Measurements from ENCODE around the gene GNB1L. TPM values are rescaled to one million over a fixed set of nuclear protein-coding genes. Genes with fewer than 3 reads are reported as not detected.

The GNB1L gene
- total RNA-seq, 1 donor from 2014 or later, result 13.8 TPM

DNA sequence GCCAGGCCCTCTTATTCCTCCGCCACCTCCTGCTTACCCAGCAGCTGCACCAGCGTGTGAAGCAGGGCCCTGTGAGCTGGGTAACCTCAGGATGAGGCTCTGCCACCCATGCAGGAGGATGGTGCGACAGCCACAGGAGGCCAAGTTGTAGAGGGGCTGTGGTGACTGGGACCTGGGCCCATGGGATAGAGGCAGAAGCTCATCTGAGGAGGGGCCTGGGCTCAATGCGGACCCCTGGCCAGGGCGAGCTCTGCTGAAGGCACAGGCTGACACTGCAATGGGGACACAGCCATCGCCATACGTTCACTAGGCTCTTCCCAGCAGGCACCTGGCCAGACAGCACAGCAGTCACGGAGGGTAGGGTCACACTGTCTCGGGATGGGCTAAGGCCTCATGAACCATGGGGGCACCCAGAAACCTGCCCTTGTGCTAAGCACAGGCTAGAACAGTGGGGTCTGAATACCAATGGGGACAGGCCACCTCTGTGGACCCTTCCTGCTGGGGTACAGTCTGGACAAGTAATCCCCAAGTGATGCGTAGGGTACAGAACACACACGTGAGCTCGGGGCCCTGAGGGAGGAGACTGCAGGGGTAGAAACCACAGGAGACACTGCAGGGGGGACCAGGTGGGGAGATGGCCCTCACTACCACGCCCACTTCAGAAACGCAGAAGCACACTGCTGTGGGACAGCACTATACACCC is 35.3 kb downstream of the GNB1L start:
- peaks cover 10% of the 10 kb centered on the region for H3K4me1 Mint-ChIP-seq
- H3K9me3 Mint-ChIP-seq, result no peaks in the 10 kb centered on the region
- no peaks in the 10 kb centered on the region for H3K36me3 Mint-ChIP-seq (ENCODE audit: low read depth)
- DNase-seq (ENCODE audit: low read depth, low spot score), result no peak
- H3K4me3 Mint-ChIP-seq, result no peak overlapping the region
- TF ChIP-seq CTCF (conservative IDR thresholded peaks at IDR 0.05), result no peak
- no peak overlapping the region for H3K27ac Mint-ChIP-seq (ENCODE audit: unreplicated experiment)
- no peaks in the 10 kb centered on the region for H3K27me3 Mint-ChIP-seq (ENCODE audit: low read depth)

DNA sequence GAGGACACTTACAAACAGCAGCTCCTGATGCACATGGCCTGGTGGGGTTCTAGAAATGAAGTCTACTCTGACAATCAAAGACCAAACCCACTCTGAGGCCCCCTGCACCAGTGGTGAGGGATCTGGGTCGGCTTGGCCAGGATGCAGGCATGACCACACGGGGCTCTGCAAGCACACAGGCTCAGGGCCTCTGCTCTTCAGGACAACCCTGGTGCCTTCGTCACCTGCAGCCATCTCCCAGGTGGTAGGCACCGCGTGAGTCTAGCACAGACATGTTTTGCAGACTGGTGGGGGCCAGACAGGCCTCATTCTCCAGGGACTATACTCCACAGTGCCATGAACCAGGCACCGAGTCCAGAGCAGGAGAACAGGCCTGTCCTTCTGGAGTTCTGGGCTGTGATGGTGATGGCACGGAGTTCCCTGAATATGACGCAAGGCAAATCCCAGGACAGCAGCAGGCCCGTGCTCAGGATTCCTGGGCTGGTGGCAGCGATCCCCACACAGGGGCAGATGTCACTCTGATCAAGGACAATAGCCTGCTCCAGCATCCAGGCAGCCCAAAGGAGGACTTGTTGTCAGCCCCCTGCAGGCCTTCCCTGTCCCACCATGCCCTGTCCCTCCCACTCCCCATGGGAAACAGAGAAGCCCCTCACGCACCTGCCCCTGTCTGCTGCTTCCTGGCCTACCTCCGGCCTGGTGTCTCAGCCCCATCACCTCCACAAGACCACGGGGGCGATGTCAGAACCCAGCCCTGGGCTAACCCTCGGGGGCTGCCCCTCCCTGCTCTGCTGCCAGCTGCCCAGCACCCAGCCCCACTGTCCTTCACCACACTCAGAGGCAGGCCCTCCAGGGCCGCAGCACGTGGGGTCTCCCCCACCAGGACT is 36.1 kb downstream of the GNB1L start:
- no peak for DNase-seq (ENCODE audit: low read depth, low spot score)
- H3K4me1 Mint-ChIP-seq, result peaks cover 7% of the 10 kb centered on the region
- H3K27me3 Mint-ChIP-seq (ENCODE audit: low read depth), result no peaks in the 10 kb centered on the region
- no peak overlapping the region for H3K27ac Mint-ChIP-seq (ENCODE audit: unreplicated experiment)
- no peak overlapping the region for H3K4me3 Mint-ChIP-seq
- no peaks in the 10 kb centered on the region for H3K36me3 Mint-ChIP-seq (ENCODE audit: low read depth)
- TF ChIP-seq CTCF (conservative IDR thresholded peaks at IDR 0.05), result no peak
- no peaks in the 10 kb centered on the region for H3K9me3 Mint-ChIP-seq

DNA sequence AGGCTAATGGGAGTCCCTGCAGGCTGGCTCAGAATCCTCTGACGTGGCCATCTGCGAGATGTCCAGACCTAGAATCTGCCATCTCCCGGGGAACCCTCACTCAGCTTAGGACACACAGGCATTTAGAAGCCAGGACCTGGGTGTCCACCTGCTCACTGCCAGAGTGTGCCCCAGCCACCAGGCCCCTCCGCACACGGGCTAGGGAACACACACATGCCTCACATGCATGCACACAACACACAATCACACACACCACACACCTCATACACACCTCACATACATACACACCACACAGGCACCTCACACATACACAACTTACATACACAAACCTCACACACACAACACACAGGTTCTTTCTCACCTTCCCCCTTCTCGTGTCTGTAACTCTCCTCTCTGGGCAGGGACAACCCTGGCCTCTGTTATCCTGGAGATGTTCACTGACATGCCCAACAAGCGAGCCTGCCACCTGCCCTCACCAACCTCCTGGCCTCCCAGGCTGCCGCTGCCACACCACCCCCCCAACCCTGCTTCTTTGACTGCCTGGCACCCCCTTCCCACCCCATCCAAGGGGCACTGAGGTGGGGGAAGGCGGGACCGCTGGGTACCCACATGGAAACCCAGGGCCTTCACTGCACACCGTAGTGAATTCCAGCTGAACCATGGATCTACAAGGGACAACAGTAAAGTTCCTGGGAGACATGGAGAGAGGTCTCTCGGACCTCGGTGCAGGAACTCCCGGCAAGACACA is 38.1 kb downstream of the GNB1L start:
- TF ChIP-seq CTCF (conservative IDR thresholded peaks at IDR 0.05), result no peak
- no peaks in the 10 kb centered on the region for H3K36me3 Mint-ChIP-seq (ENCODE audit: low read depth)
- peak overlapping the region; percentile 84 for H3K27ac Mint-ChIP-seq (ENCODE audit: unreplicated experiment)

GRCh38 chr22:19815823-19816290 is 38.8 kb downstream of the GNB1L start:
- Mint-ChIP-seq H3K4me3 (no peak overlapping the region), H3K4me1 (peaks cover 6% of the 10 kb centered on the region), H3K27me3 (ENCODE audit: low read depth) (no peaks in the 10 kb centered on the region), H3K9me3 (no peaks in the 10 kb centered on the region), H3K36me3 (ENCODE audit: low read depth) (no peaks in the 10 kb centered on the region), H3K27ac (ENCODE audit: unreplicated experiment) (peak overlapping the region; percentile 84)
- DNase-seq (ENCODE audit: low read depth, low spot score), result no peak
- no peak for TF ChIP-seq CTCF (conservative IDR thresholded peaks at IDR 0.05)

More for the DNA sequence above, 38.1 kb downstream of the GNB1L start:
- no peak for DNase-seq (ENCODE audit: low read depth, low spot score)
- Mint-ChIP-seq H3K27me3 (ENCODE audit: low read depth) (no peaks in the 10 kb centered on the region), H3K9me3 (no peaks in the 10 kb centered on the region), H3K4me1 (peaks cover 6% of the 10 kb centered on the region), H3K4me3 (no peak overlapping the region)

GRCh38 chr22:19815093-19815822 is 39.4 kb downstream of the GNB1L start:
- H3K27ac Mint-ChIP-seq (ENCODE audit: unreplicated experiment), result no peak overlapping the region
- no peak for DNase-seq (ENCODE audit: low read depth, low spot score)

More at GRCh38 chr22:19815093-19815822, 39.4 kb downstream of the GNB1L start:
- Mint-ChIP-seq H3K4me3 (no peak overlapping the region), H3K27me3 (ENCODE audit: low read depth) (no peaks in the 10 kb centered on the region), H3K4me1 (peaks cover 6% of the 10 kb centered on the region), H3K9me3 (no peaks in the 10 kb centered on the region), H3K36me3 (ENCODE audit: low read depth) (no peaks in the 10 kb centered on the region)
- no peak for TF ChIP-seq CTCF (conservative IDR thresholded peaks at IDR 0.05)

Data from neural crest cell (in vitro differentiated cells).